ENCODE results near the gene RABGAP1L. TPM values are rescaled to one million over a fixed set of nuclear protein-coding genes. Genes with fewer than 3 reads are reported as not detected.
"Not testable (repeated sequence)": the region's sequence is repeated elsewhere in the genome, so short reads cannot be mapped to it uniquely, and the experiment has no call there.

Gene RABGAP1L
- total RNA-seq, 1 donor from 2014 or later, result 41.0 TPM

GRCh38 chr1:174848593-174849560 is 689.6 kb downstream of the RABGAP1L start:
- H3K27ac Mint-ChIP-seq; H3K4me1 Mint-ChIP-seq (ENCODE audit: low read depth); intact Hi-C loops (cut with micrococcal nuclease); H3K36me3 Mint-ChIP-seq (ENCODE audit: low read depth); H3K27me3 Mint-ChIP-seq (ENCODE audit: insufficient read depth); DNase-seq (ENCODE audit: low spot score); H3K4me3 Mint-ChIP-seq; H3K9me3 Mint-ChIP-seq: not testable (repeated sequence)

- Mint-ChIP-seq H3K27me3 (ENCODE audit: insufficient read depth) (no peaks in the 10 kb centered on the region), H3K4me3 (no peak overlapping the region), H3K4me1 (ENCODE audit: low read depth) (no peaks in the 10 kb centered on the region), H3K27ac (no peak overlapping the region), H3K36me3 (ENCODE audit: low read depth) (no peaks in the 10 kb centered on the region), H3K9me3 (no peaks in the 10 kb centered on the region)
- no peak for DNase-seq (ENCODE audit: low spot score)
- intact Hi-C loops (cut with micrococcal nuclease), result no loop called here
Measured at GRCh38 chr1:174850726-174851125, 691.4 kb downstream of the RABGAP1L start.

- H3K27me3 Mint-ChIP-seq (ENCODE audit: insufficient read depth), result no peaks in the 10 kb centered on the region
- no peak overlapping the region for H3K4me3 Mint-ChIP-seq
- no peaks in the 10 kb centered on the region for H3K4me1 Mint-ChIP-seq (ENCODE audit: low read depth)
- H3K36me3 Mint-ChIP-seq (ENCODE audit: low read depth), result peaks cover 2% of the 10 kb centered on the region
- no peak for DNase-seq (ENCODE audit: low spot score)
- peaks cover 4% of the 10 kb centered on the region for H3K9me3 Mint-ChIP-seq
- H3K27ac Mint-ChIP-seq, result no peak overlapping the region
- intact Hi-C loops (cut with micrococcal nuclease), result no loop called here
Measured at GRCh38 chr1:174858301-174858700, 699.0 kb downstream of the RABGAP1L start.

- DNase-seq (ENCODE audit: low spot score), result no peak
- H3K36me3 Mint-ChIP-seq (ENCODE audit: low read depth), result peaks cover 2% of the 10 kb centered on the region
- peaks cover 17% of the 10 kb centered on the region for H3K4me1 Mint-ChIP-seq (ENCODE audit: low read depth)
- intact Hi-C loops (cut with micrococcal nuclease), result no loop called here
- no peak overlapping the region for H3K27ac Mint-ChIP-seq
- H3K9me3 Mint-ChIP-seq, result peaks cover 17% of the 10 kb centered on the region
- H3K4me3 Mint-ChIP-seq, result no peak overlapping the region
- no peaks in the 10 kb centered on the region for H3K27me3 Mint-ChIP-seq (ENCODE audit: insufficient read depth)
Measured at GRCh38 chr1:174870319-174870718, 711.0 kb downstream of the RABGAP1L start.

GRCh38 chr1:174871886-174872285 is 712.6 kb downstream of the RABGAP1L start:
- no peak overlapping the region for H3K4me3 Mint-ChIP-seq
- intact Hi-C loops (cut with micrococcal nuclease), result no loop called here

GRCh38 chr1:174872615-174873058 is 713.3 kb downstream of the RABGAP1L start:
- peaks cover 18% of the 10 kb centered on the region for H3K4me1 Mint-ChIP-seq (ENCODE audit: low read depth)
- intact Hi-C loops (cut with micrococcal nuclease), result no loop called here
- H3K27ac Mint-ChIP-seq, result no peak overlapping the region
- peaks cover 17% of the 10 kb centered on the region for H3K9me3 Mint-ChIP-seq
- DNase-seq (ENCODE audit: low spot score), result no peak
- no peaks in the 10 kb centered on the region for H3K27me3 Mint-ChIP-seq (ENCODE audit: insufficient read depth)
- H3K36me3 Mint-ChIP-seq (ENCODE audit: low read depth), result peaks cover 2% of the 10 kb centered on the region
- H3K4me3 Mint-ChIP-seq, result no peak overlapping the region

More at GRCh38 chr1:174871886-174872285, 712.6 kb downstream of the RABGAP1L start:
- Mint-ChIP-seq H3K9me3 (peaks cover 17% of the 10 kb centered on the region), H3K27me3 (ENCODE audit: insufficient read depth) (no peaks in the 10 kb centered on the region), H3K27ac (no peak overlapping the region), H3K36me3 (ENCODE audit: low read depth) (peaks cover 2% of the 10 kb centered on the region), H3K4me1 (ENCODE audit: low read depth) (peaks cover 18% of the 10 kb centered on the region)
- DNase-seq (ENCODE audit: low spot score), result no peak

GRCh38 chr1:174874331-174875053 is 715.2 kb downstream of the RABGAP1L start:
- no peaks in the 10 kb centered on the region for H3K27me3 Mint-ChIP-seq (ENCODE audit: insufficient read depth)
- H3K4me1 Mint-ChIP-seq (ENCODE audit: low read depth), result peaks cover 18% of the 10 kb centered on the region
- no peaks in the 10 kb centered on the region for H3K36me3 Mint-ChIP-seq (ENCODE audit: low read depth)
- H3K9me3 Mint-ChIP-seq, result peaks cover 4% of the 10 kb centered on the region
- intact Hi-C loops (cut with micrococcal nuclease), result no loop called here
- no peak overlapping the region for H3K27ac Mint-ChIP-seq
- no peak for DNase-seq (ENCODE audit: low spot score)
- peak overlapping the region; percentile 26 for H3K4me3 Mint-ChIP-seq

- intact Hi-C loops (cut with micrococcal nuclease), result no loop called here
- peak overlapping the region; percentile 32 for H3K4me3 Mint-ChIP-seq
- H3K4me1 Mint-ChIP-seq (ENCODE audit: low read depth), result peaks cover 18% of the 10 kb centered on the region
- DNase-seq (ENCODE audit: low spot score), result no peak
- no peaks in the 10 kb centered on the region for H3K36me3 Mint-ChIP-seq (ENCODE audit: low read depth)
- no peaks in the 10 kb centered on the region for H3K27me3 Mint-ChIP-seq (ENCODE audit: insufficient read depth)
- H3K27ac Mint-ChIP-seq, result no peak overlapping the region
- H3K9me3 Mint-ChIP-seq, result no peaks in the 10 kb centered on the region
Measured at GRCh38 chr1:174875306-174875705, 716.0 kb downstream of the RABGAP1L start.

GRCh38 chr1:174877208-174877673 is 717.9 kb downstream of the RABGAP1L start:
- H3K36me3 Mint-ChIP-seq (ENCODE audit: low read depth), result peaks cover 2% of the 10 kb centered on the region
- no peak overlapping the region for H3K4me3 Mint-ChIP-seq
- peaks cover 12% of the 10 kb centered on the region for H3K4me1 Mint-ChIP-seq (ENCODE audit: low read depth)
- H3K27ac Mint-ChIP-seq, result peak overlapping the region; percentile 66
- no peak for DNase-seq (ENCODE audit: low spot score)
- no peaks in the 10 kb centered on the region for H3K9me3 Mint-ChIP-seq
- H3K27me3 Mint-ChIP-seq (ENCODE audit: insufficient read depth), result no peaks in the 10 kb centered on the region
- intact Hi-C loops (cut with micrococcal nuclease), result no loop called here

- DNase-seq (ENCODE audit: low spot score), result no peak
- no peak overlapping the region for H3K27ac Mint-ChIP-seq
- no peak overlapping the region for H3K4me3 Mint-ChIP-seq
- no peaks in the 10 kb centered on the region for H3K9me3 Mint-ChIP-seq
- intact Hi-C loops (cut with micrococcal nuclease), result no loop called here
- peaks cover 2% of the 10 kb centered on the region for H3K36me3 Mint-ChIP-seq (ENCODE audit: low read depth)
- no peaks in the 10 kb centered on the region for H3K27me3 Mint-ChIP-seq (ENCODE audit: insufficient read depth)
- H3K4me1 Mint-ChIP-seq (ENCODE audit: low read depth), result peaks cover 3% of the 10 kb centered on the region
Measured at GRCh38 chr1:174880171-174880570, 720.9 kb downstream of the RABGAP1L start.

- no peaks in the 10 kb centered on the region for H3K9me3 Mint-ChIP-seq
- H3K27me3 Mint-ChIP-seq (ENCODE audit: insufficient read depth), result no peaks in the 10 kb centered on the region
- no peaks in the 10 kb centered on the region for H3K4me1 Mint-ChIP-seq (ENCODE audit: low read depth)
- H3K36me3 Mint-ChIP-seq (ENCODE audit: low read depth), result peaks cover 2% of the 10 kb centered on the region
- H3K4me3 Mint-ChIP-seq, result no peak overlapping the region
- no peak overlapping the region for H3K27ac Mint-ChIP-seq
- intact Hi-C loops (cut with micrococcal nuclease), result loop anchor here (2.0 kb wide), 1 partner anchor 99 kb away; no protein-coding TSS in a partner anchor
- no peak for DNase-seq (ENCODE audit: low spot score)
Measured at GRCh38 chr1:174883409-174883808, 724.1 kb downstream of the RABGAP1L start.

GRCh38 chr1:174884038-174884437 is 724.7 kb downstream of the RABGAP1L start:
- no peak overlapping the region for H3K4me3 Mint-ChIP-seq
- intact Hi-C loops (cut with micrococcal nuclease), result no loop called here

GRCh38 chr1:174884566-174884965 is 725.2 kb downstream of the RABGAP1L start:
- Mint-ChIP-seq H3K4me1 (ENCODE audit: low read depth) (no peaks in the 10 kb centered on the region), H3K27ac (no peak overlapping the region), H3K4me3 (no peak overlapping the region), H3K27me3 (ENCODE audit: insufficient read depth) (no peaks in the 10 kb centered on the region), H3K9me3 (no peaks in the 10 kb centered on the region), H3K36me3 (ENCODE audit: low read depth) (peaks cover 2% of the 10 kb centered on the region)
- DNase-seq (ENCODE audit: low spot score), result no peak
- intact Hi-C loops (cut with micrococcal nuclease), result no loop called here

More at GRCh38 chr1:174884038-174884437, 724.7 kb downstream of the RABGAP1L start:
- peaks cover 2% of the 10 kb centered on the region for H3K36me3 Mint-ChIP-seq (ENCODE audit: low read depth)
- H3K9me3 Mint-ChIP-seq, result no peaks in the 10 kb centered on the region
- H3K27me3 Mint-ChIP-seq (ENCODE audit: insufficient read depth), result no peaks in the 10 kb centered on the region
- H3K4me1 Mint-ChIP-seq (ENCODE audit: low read depth), result no peaks in the 10 kb centered on the region
- H3K27ac Mint-ChIP-seq, result no peak overlapping the region
- no peak for DNase-seq (ENCODE audit: low spot score)

All from activated T-helper 1 cell treated with anti-CD3 and anti-CD28 coated beads, Interleukin-12 subunit alpha, Interleukin-12 subunit beta, Interleukin-2, Interleukin-4 antibody, amounts not matched to agents 30 ng/mL and 10 ng/mL and 1 ng/mL, durations not matched to agents 14 hours and 24 hours and 36 hours (primary cell).